Endothelial cell (in vitro differentiated cells): Measurements from ENCODE around the gene GSK3B. TPM values are rescaled to one million over a fixed set of nuclear protein-coding genes. Genes with fewer than 3 reads are reported as not detected.

Experiments used
- DNase-seq: peaks from one replicate; pipeline ENCODE4 v3.0.0; 2021; ENCODE audit warnings: low spot score
- H3K27ac Mint-ChIP-seq: one replicate; pipeline ENCODE4 v1.8.0; 2021; ENCODE audit warnings: mixed read lengths, inconsistent platforms; ENCODE audit not compliant: unreplicated experiment
- H3K27me3 Mint-ChIP-seq: one replicate; pipeline ENCODE4 v1.8.0; 2021; ENCODE audit warnings: mild to moderate bottlenecking, moderate library complexity, mixed read lengths, inconsistent platforms; ENCODE audit not compliant: unreplicated experiment
- H3K36me3 Mint-ChIP-seq: one replicate; pipeline ENCODE4 v1.8.0; 2021; ENCODE audit warnings: mild to moderate bottlenecking, low read depth, mixed read lengths, inconsistent platforms; ENCODE audit not compliant: unreplicated experiment
- H3K4me1 Mint-ChIP-seq: one replicate; pipeline ENCODE4 v1.8.0; 2021; ENCODE audit warnings: mild to moderate bottlenecking, mixed read lengths, inconsistent platforms; ENCODE audit not compliant: unreplicated experiment
- H3K4me3 Mint-ChIP-seq: one replicate; pipeline ENCODE4 v1.8.0; 2021; ENCODE audit warnings: mild to moderate bottlenecking, mixed read lengths, inconsistent platforms; ENCODE audit not compliant: unreplicated experiment
- H3K9me3 Mint-ChIP-seq: one replicate; pipeline ENCODE4 v1.8.0; 2021; ENCODE audit warnings: mixed read lengths, inconsistent platforms; ENCODE audit not compliant: unreplicated experiment
- total RNA-seq: library from RNA; stranded (reverse); fragmentation: NEBNext Ultra II Directional; extraction: Animal tissue kit (Norgen Biotek cat#: 25700); gene quantifications from one replicate; pipeline ENCODE4 v1.2.1, GENCODE V29; 2021; ENCODE audit not compliant: unreplicated experiment
- TF ChIP-seq, protein P1 (sequence below): fragments of 200-600 bp; sonication (generic); IDR thresholded peaks from one replicate; pipeline ENCODE4 v1.5.0; 2021; ENCODE audit warnings: antibody characterized with exemption; ENCODE audit not compliant: unreplicated experiment

GSK3B gene
- total RNA-seq, 1 donor from 2014 or later: 78.6 TPM

DNA sequence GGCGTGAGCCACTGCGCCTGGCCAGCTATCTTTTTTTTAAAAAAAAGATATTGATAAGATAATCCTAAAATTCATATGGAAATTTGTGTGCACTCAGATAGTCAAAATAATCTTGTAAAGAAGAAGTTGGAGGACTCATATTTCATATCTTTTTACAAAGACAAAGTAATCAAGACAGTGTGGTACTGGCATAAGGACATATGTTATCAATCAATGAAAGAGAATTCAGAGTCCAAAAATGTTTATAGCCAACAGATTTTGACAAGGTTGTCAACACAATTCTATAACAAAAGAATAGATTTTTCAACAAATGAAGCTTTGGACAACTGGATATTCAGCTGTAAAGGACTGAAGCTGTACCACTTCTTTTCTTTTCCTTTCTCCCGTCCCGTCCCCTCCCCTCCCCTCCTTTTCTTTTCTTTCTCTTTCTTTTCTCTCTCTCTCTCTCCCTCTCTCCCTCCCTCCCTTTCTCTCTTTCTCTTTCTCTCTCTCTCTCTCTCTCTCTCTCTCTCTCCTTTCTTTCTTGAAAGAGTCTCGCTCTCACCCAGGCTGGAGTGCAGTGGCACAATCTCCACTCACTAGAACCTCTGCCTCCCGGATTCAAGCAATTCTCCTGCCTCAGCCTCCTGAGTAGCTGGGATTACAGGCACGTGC lies 126.8 kb downstream of the GSK3B start:
- no peaks in the 10 kb centered on the region for H3K4me1 Mint-ChIP-seq
- TF ChIP-seq, protein P1, sequence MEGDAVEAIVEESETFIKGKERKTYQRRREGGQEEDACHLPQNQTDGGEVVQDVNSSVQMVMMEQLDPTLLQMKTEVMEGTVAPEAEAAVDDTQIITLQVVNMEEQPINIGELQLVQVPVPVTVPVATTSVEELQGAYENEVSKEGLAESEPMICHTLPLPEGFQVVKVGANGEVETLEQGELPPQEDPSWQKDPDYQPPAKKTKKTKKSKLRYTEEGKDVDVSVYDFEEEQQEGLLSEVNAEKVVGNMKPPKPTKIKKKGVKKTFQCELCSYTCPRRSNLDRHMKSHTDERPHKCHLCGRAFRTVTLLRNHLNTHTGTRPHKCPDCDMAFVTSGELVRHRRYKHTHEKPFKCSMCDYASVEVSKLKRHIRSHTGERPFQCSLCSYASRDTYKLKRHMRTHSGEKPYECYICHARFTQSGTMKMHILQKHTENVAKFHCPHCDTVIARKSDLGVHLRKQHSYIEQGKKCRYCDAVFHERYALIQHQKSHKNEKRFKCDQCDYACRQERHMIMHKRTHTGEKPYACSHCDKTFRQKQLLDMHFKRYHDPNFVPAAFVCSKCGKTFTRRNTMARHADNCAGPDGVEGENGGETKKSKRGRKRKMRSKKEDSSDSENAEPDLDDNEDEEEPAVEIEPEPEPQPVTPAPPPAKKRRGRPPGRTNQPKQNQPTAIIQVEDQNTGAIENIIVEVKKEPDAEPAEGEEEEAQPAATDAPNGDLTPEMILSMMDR: no peak
- DNase-seq: no peak
- no peak overlapping the region for H3K4me3 Mint-ChIP-seq
- H3K36me3 Mint-ChIP-seq: no peaks in the 10 kb centered on the region
- no peak overlapping the region for H3K27ac Mint-ChIP-seq
- H3K27me3 Mint-ChIP-seq: peaks cover 1% of the 10 kb centered on the region
- H3K9me3 Mint-ChIP-seq: no peaks in the 10 kb centered on the region

DNA sequence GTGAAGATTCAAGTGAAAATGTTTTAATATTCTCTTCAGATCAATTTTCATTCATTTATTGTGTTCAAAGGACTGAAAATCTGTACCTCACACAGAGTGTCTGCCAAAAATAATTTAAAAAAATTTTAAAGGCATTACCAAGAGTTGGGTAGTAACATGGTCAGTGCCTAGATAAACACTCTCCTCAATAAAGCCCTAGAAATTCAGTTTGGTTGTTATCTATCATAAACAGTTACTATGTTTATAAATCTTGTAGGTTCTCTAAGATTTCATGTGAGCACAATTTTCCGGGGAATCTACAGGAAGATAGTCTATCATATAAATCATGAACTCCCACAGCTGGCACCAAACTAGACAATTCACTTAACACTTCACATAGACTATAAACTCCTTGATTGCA lies 128.6 kb downstream of the GSK3B start:
- H3K27ac Mint-ChIP-seq: no peak overlapping the region
- H3K36me3 Mint-ChIP-seq: no peaks in the 10 kb centered on the region
- no peak overlapping the region for H3K4me3 Mint-ChIP-seq
- no peaks in the 10 kb centered on the region for H3K9me3 Mint-ChIP-seq
- peaks cover 1% of the 10 kb centered on the region for H3K27me3 Mint-ChIP-seq
- TF ChIP-seq, protein P1: no peak
- no peak for DNase-seq
- no peaks in the 10 kb centered on the region for H3K4me1 Mint-ChIP-seq

DNA sequence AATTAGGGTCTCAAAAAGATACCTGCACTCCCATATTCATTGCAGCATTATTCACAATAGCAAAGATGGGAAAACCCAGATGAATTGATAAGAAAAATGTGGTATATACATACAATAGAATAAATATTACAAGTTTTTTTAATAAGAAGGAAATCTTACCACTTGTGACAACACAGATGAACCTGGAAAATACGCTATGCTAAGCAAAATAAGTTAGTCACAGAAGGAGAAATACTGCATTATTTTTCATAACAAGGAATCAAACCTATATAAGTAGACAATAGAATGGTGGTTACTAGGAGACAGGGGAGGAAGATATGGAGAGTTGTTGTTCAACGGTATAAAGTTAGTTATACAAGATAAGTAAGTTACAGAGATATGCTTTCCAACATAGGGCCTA lies 130.0 kb downstream of the GSK3B start:
- Mint-ChIP-seq H3K4me1 (no peaks in the 10 kb centered on the region), H3K27ac (peak overlapping the region; percentile 32), H3K9me3 (no peaks in the 10 kb centered on the region), H3K27me3 (peaks cover 1% of the 10 kb centered on the region), H3K4me3 (no peak overlapping the region), H3K36me3 (no peaks in the 10 kb centered on the region)
- TF ChIP-seq, protein P1: no peak
- DNase-seq: no peak

DNA sequence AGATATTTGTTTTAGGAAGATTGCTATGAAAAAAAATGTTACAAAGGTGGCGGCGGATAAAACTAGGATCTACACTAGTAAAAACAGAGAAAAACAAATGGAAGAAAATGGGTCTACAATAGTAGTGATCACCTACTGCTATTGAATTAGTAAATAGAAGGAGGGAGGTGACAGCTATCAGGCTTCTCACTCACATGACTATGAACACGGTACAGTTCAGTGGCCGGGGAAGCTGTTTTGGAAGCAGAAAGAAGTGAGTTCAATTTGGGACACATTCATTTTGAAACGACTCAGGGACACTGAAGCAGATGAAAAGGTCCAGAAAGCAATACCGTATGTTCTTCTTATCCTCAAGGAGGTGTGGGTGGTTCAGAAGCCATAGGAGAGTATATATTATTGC lies 138.3 kb downstream of the GSK3B start:
- H3K9me3 Mint-ChIP-seq: no peaks in the 10 kb centered on the region
- DNase-seq: no peak
- no peak overlapping the region for H3K27ac Mint-ChIP-seq
- H3K4me1 Mint-ChIP-seq: no peaks in the 10 kb centered on the region
- no peak overlapping the region for H3K4me3 Mint-ChIP-seq
- peaks cover 5% of the 10 kb centered on the region for H3K27me3 Mint-ChIP-seq
- no peaks in the 10 kb centered on the region for H3K36me3 Mint-ChIP-seq
- TF ChIP-seq, protein P1: no peak

DNA sequence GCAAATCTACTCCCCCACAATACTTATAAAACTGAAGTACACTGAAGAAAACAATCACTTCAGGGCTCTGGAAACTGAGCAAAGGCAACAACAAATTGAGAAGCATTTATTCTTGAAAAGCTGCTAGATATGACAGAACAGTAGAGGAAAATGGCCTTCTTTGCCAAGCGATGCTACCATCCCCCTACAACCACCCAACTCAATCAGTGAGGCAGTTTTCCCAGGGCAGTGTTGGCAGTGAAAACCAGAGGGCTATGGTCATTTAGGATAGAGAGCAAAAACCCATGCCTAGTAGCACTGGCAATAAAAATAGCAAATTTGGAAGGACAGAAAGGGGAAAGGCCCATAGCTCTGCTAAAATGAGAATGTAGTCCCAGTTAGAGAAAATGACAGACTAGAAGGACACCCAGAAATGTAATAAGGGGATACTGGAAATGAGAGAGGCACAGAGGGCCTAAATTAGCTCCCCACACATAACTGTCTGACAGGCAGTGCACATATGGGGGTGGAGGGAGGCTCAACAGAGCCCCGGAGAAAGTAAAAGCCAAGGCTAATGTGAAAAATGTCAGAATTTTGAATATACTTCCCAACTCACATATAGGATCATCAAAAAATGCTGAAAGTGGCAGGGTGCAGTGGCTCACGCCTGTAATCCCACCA lies 143.5 kb downstream of the GSK3B start:
- TF ChIP-seq, protein P1: no peak
- DNase-seq: no peak

More for the DNA sequence above, 143.5 kb downstream of the GSK3B start:
- no peak overlapping the region for H3K4me3 Mint-ChIP-seq
- H3K27ac Mint-ChIP-seq: no peak overlapping the region
- no peaks in the 10 kb centered on the region for H3K36me3 Mint-ChIP-seq
- H3K27me3 Mint-ChIP-seq: peaks cover 1% of the 10 kb centered on the region
- H3K4me1 Mint-ChIP-seq: peaks cover 12% of the 10 kb centered on the region
- H3K9me3 Mint-ChIP-seq: no peaks in the 10 kb centered on the region
